ENCODE measurements around the gene GJC2. TPM values are rescaled to one million over a fixed set of nuclear protein-coding genes. Genes with fewer than 3 reads are reported as not detected.

Gene GJC2
- total and polyA plus RNA-seq, 10 of the 15 experiments (the other 5 are each of a cell fraction or from before 2014, with no cell fraction given): 0.04 to 0.44 (median 0.07) TPM; not detected in 4

DNA sequence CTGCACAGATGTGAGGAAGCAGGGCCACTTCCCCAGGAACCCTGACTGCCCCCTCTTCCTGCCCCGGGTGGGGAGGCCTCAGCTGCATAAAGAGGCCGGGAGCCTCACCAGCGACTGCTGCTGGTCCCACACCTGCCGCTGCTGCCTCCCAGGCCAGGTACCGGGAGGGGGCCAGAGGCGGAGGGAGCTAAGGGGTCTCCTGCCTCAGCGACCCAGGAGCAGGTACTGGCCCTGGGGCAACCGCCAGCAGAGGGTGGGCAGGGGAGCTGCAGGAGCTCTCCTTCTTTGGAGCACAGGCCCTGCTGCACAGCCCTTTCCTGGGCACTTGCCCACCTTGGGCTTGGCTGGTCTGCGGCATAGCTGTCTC, 6.8 kb downstream of the GJC2 start (continued):
- TF ChIP-seq LARP7 (IDR thresholded peaks at IDR 0.05) (no peak), TAF1 (IDR thresholded peaks at IDR 0.05; ENCODE audit: borderline replicate concordance, low read depth, low read length) (no peak), ZNF622 (IDR thresholded peaks at IDR 0.05) (no peak), ATF7 (IDR thresholded peaks at IDR 0.05; ENCODE audit: low read depth) (no peak), SREBF1 (IDR thresholded peaks at IDR 0.05; ENCODE audit: low read length) (no peak), HDAC6 (IDR thresholded peaks at IDR 0.05; ENCODE audit: unreplicated experiment) (no peak)
- TF ChIP-seq, protein P1, sequence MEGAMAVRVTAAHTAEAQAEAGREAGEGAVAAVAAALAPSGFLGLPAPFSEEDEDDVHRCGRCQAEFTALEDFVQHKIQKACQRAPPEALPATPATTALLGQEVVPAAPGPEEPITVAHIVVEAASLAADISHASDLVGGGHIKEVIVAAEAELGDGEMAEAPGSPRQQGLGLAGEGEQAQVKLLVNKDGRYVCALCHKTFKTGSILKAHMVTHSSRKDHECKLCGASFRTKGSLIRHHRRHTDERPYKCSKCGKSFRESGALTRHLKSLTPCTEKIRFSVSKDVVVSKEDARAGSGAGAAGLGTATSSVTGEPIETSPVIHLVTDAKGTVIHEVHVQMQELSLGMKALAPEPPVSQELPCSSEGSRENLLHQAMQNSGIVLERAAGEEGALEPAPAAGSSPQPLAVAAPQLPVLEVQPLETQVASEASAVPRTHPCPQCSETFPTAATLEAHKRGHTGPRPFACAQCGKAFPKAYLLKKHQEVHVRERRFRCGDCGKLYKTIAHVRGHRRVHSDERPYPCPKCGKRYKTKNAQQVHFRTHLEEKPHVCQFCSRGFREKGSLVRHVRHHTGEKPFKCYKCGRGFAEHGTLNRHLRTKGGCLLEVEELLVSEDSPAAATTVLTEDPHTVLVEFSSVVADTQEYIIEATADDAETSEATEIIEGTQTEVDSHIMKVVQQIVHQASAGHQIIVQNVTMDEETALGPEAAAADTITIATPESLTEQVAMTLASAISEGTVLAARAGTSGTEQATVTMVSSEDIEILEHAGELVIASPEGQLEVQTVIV (IDR thresholded peaks at IDR 0.05; ENCODE audit: borderline replicate concordance, partially characterized antibody): no peak
- TF ChIP-seq, protein P2, sequence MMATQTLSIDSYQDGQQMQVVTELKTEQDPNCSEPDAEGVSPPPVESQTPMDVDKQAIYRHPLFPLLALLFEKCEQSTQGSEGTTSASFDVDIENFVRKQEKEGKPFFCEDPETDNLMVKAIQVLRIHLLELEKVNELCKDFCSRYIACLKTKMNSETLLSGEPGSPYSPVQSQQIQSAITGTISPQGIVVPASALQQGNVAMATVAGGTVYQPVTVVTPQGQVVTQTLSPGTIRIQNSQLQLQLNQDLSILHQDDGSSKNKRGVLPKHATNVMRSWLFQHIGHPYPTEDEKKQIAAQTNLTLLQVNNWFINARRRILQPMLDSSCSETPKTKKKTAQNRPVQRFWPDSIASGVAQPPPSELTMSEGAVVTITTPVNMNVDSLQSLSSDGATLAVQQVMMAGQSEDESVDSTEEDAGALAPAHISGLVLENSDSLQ (IDR thresholded peaks at IDR 0.05): no peak

DNA sequence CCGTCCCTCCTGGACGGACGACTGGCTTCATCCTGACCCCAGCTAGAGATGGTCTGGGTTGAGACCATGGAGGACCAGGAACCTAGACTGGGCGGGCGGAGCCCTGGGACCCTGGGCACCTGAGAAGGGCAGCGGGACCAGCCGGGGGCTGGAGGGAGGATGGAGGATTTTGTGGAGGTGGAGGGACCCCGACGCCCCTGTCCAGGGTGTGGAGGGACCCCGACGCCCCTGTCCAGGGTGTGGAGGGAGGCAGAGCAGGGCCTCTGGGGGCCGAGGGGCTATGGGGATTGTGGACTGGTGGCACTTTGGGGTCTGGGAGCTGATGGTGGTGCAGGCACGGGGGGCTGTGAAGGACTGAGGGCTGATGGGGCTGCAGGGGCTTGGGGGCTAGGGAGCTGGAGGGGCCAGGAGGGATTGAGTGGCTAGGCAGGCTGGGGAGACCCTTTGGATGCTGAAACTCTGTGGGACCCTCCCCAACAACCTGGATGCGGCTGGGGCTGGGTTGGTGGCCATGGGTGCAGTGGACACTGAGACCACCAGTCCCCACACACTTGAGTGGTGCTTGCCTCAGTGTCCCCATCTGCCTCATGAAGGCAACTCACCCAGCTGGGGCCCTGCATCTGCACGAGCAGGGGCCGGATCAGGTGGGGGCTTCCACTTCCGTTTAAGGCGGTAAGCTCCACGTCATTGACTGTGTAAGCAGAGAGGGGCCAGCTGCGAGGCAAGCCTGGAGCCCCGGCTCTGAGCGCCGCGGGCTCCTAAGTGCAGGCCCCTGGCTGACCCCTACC, 7.4 kb downstream of the GJC2 start:
- Histone ChIP-seq H4K20me1 (ENCODE audit: control insufficient read depth, insufficient read depth) (no peaks in the 10 kb centered on the region; the same call in 1 of the 2 replicates), H3K4me1 (ENCODE audit: control insufficient read depth, insufficient read depth, low read length) (no peaks in the 10 kb centered on the region), H3K36me3 (ENCODE audit: control insufficient read depth in 2 of 2, insufficient read depth in 2 of 2, low read length in 1 of 2) (no peaks in the 10 kb centered on the region), H3K79me2 (ENCODE audit: control insufficient read depth, insufficient read depth, low read length) (no peaks in the 10 kb centered on the region), H2AFZ (ENCODE audit: control insufficient read depth, low read depth, low read length) (no peak overlapping the region), H3K9me3 (replicated peaks; ENCODE audit: control insufficient read depth, insufficient read depth, low read length) (no peaks in the 10 kb centered on the region), H3K9ac (ENCODE audit: control insufficient read depth, insufficient read depth, low read length) (no peak overlapping the region), H3K4me2 (ENCODE audit: control insufficient read depth, insufficient read depth) (no peak overlapping the region), H3K4me3 (no peak overlapping the region), H3K27ac (ENCODE audit: control insufficient read depth, insufficient read depth) (no peak overlapping the region), H3K27me3 (replicated peaks in 1 of 2; ENCODE audit: control insufficient read depth in 2 of 2, insufficient read depth in 2 of 2, low read length in 1 of 2) (no peaks in the 10 kb centered on the region)
- FAIRE-seq: no peak
- ChIA-PET CTCF (no interaction called here), POLR2A (no interaction called here), SMC1A (ENCODE audit: uncharacterized antibody, unreplicated experiment) (no interaction called here), RAD21 (ENCODE audit: unreplicated experiment) (no interaction called here)
- BruUV-seq (replicated peaks): no TSS peak
- TF ChIP-seq IKZF2 (IDR thresholded peaks at IDR 0.05) (no peak), SREBF2 (IDR thresholded peaks at IDR 0.05; ENCODE audit: low read length) (no peak), MEF2B (IDR thresholded peaks at IDR 0.05; ENCODE audit: partially characterized antibody, poor library complexity, severe bottlenecking) (no peak), CHD4 (IDR thresholded peaks at IDR 0.05) (no peak), CHD1 (IDR thresholded peaks at IDR 0.05; ENCODE audit: low read depth, low read length) (no peak), NBN (IDR thresholded peaks at IDR 0.05) (no peak), TARDBP (IDR thresholded peaks at IDR 0.05; ENCODE audit: borderline replicate concordance) (no peak), TCF12 (IDR thresholded peaks at IDR 0.05; ENCODE audit: low read depth, low read length) (no peak), SUZ12 (IDR thresholded peaks at IDR 0.05; ENCODE audit: unreplicated experiment) (no peak)
- TF ChIP-seq, protein P2 (IDR thresholded peaks at IDR 0.05): no peak
- TF ChIP-seq, protein P3, sequence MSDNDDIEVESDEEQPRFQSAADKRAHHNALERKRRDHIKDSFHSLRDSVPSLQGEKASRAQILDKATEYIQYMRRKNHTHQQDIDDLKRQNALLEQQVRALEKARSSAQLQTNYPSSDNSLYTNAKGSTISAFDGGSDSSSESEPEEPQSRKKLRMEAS (IDR thresholded peaks at IDR 0.05; ENCODE audit: low read depth, low read length): no peak
- in situ Hi-C loops (cut with MboI): no loop called here
- 27% methylated on average over 16 of the region's 24 CpGs for WGBS (ENCODE audit: insufficient coverage, insufficient replicate concordance, low lambda C conversion rate, missing lambda C conversion rate)
- DNase-seq (ENCODE audit: low read depth, low spot score): no peak
- intact Hi-C loops (cut with micrococcal nuclease; ENCODE audit: unreplicated experiment): no loop called here
- ATAC-seq: no peak
